GM21619 (cell line): ENCODE results near the gene MAPK7.
A peak's percentile ranks its signal among the peaks of the same experiment; 100 is the strongest.

Experiments
- ATAC-seq: cut with Tn5 transposase; IDR thresholded peaks from one replicate; pipeline ENCODE4 v1.9.1; 2021; ENCODE audit not compliant: unreplicated experiment

The MAPK7 gene

GRCh38 chr17:19362277-19363113 is 15.8 kb upstream of the MAPK7 start, which contains the start of gene B9D1:
TSS of gene B9D1 (minus strand) at chr17:19362723. CDS start at chr17:19362569, 154 bp downstream.
- ATAC-seq: peak; percentile 84

GRCh38 chr17:19363114-19363438 is 15.2 kb upstream of the MAPK7 start:
- ATAC-seq: no peak

GRCh38 chr17:19363460-19364035 is 14.8 kb upstream of the MAPK7 start:
- ATAC-seq: no peak

DNA sequence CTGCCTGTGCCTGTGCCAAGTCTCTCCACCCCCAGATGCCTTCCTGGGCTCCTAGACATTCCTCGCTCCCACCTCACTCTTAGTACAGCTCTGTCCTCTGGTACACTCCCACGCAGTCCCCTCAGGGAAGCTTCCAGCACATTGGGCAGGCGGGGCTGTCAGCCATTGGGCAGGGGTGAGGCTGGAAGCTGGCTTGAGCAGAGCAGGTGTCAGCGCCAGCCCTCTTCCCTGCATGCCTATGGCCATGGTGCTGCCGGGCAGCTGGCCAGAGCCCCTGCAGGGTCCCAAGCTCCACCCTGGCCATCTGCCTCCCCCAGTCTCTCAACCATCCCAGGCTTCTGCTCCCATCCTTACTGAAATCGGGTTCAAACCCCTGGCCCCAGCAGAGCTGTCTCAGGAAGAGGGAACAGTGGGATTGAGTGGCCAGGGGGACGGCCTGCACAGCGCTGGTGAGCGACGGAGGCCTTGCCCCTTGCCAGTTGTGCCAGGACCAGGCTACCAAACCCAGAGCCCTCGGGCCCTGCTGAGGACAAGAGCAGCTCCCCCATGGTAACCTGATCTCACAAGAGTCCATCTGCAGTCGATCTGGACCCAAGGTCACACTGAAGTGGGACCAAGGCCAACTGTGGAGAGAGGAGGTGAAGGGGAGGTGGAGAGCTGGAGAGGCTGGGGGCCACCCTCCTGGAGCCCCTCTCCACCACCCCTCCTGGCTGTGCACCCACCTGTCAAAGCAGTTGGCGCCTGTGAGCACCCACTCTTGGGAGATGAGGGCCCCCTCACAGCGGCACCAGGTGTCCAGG is 13.4 kb upstream of the MAPK7 start:
- no peak for ATAC-seq

DNA sequence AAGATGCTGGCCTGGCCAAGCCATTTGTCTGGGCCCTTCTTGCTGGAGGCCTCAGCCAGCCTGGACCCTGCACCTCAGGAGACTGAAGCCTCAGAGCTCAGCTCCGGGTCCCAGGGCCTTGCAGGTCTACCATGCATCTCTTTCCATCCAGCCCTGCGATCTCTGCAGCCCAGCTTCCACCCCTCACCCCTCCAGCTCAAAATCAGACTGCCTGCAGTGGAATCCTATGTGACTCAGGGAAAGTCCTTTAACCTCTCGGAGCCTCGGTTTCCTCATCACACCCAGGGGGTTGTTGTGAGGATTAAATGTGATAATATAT is 12.8 kb upstream of the MAPK7 start:
- no peak for ATAC-seq

GRCh38 chr17:19365833-19366636 is 12.3 kb upstream of the MAPK7 start:
- no peak for ATAC-seq

DNA sequence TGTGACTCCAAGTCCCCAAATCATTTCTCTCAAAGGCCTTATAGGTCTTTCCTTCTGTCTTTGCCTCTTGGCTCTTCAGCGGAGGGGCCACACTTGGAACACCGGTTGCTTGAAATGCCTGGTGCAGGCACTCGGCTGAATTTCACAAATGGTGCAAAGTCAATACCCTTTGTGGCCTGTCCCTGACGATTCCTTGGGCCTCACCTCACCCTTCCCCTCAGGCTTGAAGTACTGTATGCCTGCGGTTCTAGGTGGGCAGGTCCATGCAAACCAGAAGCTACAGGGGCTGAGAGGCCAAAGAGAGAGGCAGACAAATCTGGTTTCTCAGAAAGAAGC is 11.7 kb upstream of the MAPK7 start:
- ATAC-seq: no peak

DNA sequence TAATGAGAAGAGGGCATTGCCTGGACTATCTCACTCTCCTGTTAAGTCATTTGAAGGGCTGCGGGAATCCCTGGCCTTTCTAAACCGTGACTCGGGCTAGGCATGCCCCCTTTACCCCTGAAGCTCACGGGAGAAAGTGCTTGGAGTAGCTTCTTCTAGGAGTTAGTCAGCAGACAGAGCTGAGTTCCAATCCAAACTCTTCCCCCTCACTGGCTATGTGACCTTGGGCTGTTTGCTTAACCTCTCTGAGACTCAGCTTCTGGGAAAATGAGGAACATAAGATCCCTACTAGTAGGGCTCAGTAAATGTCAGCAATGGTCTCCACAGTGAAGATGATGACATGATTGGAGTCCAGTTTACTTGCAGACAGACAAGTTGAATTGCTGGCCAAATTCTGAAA is 10.1 kb upstream of the MAPK7 start:
- ATAC-seq: no peak

DNA sequence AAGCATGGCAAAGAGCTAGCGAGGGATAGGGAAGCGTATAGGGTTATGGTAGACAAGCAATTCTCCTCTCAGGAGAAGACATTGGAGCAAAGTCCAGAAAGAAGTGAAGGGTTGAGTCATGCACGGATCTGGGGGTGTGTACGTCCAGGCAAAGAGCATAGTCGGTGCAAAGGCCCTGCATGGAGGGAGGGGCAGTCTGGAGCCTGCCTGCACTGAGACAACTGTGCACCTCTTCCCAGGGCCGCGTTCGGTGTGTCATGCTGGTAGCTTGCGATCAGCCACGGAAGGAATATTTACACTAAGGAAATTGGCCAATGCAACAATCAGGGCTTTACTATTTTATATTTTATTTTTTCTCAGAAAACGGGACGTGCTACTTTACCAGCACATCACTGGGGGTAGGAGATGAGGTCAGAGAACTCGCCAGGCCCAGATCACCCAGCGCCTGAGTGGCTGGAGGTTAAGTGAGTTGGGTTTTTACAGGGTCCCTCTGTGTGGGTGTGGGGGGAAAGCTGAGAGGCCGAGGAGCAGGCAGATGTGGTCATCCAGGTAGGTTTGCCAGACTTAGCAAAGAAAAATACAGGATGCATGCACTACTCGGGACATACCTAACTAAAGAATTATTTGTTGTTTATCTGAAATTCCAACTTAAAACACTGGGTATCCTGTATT is 9.1 kb upstream of the MAPK7 start:
- ATAC-seq: no peak

GRCh38 chr17:19369846-19370492 is 8.3 kb upstream of the MAPK7 start:
- no peak for ATAC-seq

DNA sequence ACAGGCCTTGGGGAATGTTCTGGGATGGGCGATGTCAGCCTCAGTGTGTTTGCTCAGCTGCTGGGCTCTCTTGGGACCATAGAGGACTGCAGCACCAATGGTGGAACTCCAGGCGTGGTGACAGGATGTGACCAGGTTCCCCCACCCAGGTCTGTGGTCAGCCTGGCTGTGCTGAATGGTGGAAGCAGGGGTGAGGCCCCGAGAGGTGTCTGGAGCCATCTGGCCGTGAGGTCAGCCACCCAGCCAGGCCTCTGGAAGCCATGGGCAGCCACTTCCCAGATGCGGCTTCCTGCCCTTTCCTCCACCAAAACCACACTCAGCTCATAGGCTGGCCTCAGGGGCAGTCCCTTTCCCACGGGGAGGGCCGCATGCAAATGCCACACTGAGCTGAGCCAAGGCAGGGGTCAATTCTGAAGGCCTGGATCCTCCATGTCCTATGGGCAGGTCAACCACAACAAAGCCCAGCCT is 7.8 kb upstream of the MAPK7 start:
- ATAC-seq: peak; percentile 73

- ATAC-seq: no peak
Observed at GRCh38 chr17:19371259-19372010, 6.9 kb upstream of the MAPK7 start.

DNA sequence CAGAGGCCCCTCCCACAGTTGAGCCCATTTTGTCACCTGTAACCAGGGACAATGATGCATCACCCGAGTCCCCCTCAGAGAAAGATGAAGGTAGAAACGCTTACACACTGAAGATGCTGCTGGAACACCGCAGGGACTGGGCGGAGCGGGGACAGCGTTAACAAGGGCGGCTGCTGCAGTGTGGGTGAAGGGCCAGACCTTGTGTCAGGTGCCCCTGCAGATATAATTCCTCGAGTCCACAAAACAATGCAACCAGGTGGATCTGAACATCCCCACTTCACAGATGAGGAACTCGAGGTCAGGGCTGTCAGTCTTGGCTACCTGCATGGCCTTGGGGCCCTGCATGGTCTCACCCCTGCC is 6.3 kb upstream of the MAPK7 start:
- no peak for ATAC-seq

DNA sequence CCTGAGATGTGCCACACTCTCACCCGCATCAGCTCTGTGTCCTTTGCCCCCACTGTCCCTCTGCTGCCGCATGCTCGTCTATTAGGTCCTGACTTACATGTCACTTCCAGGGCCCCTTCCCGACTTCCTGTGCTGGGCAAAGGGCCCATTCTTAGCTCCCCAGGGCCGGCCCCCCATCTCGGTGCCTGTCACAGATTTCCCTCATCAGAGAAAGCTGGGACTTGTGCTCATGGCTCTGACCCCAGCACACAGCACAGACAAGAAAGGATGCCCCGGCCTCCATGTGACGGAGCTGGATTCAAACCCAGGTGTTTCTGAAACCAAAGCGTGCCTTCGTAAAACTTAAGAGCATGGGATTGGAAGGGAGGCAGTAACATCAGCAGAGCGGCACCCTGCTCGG is 5.9 kb upstream of the MAPK7 start:
- ATAC-seq: no peak

DNA sequence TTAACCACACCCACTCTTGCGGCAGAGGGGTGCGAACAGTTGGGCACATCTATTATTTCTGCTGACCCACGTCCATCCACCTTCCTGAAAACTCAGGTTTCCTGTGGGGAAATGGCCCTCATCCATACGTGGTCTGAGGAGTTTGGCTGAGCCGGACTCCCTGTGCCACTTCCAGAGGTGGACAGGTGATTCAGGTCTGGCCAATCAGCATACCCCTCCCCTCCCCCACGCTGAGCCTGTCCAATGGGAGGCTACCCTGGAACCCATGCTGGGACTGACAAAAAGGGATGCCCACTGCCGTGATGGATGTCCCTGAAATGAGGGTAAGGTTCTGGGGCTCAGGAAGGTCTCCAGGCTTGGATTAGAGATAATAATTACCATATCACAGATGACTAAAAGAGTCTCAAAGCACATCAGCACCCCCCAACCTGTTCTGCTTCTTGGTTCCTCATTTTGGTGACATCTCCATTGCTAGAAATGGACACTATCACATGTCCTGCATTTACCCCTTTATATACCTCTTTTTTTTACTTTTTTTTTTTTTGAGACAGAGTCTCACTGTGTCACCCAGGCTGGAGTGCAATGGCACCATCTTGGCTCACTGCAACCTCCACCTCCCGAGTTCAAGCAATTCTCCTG is 5.3 kb upstream of the MAPK7 start:
- no peak for ATAC-seq

GRCh38 chr17:19374136-19374535 is 4.2 kb upstream of the MAPK7 start:
- ATAC-seq: no peak

GRCh38 chr17:19375732-19376131 is 2.6 kb upstream of the MAPK7 start:
- ATAC-seq: no peak

DNA sequence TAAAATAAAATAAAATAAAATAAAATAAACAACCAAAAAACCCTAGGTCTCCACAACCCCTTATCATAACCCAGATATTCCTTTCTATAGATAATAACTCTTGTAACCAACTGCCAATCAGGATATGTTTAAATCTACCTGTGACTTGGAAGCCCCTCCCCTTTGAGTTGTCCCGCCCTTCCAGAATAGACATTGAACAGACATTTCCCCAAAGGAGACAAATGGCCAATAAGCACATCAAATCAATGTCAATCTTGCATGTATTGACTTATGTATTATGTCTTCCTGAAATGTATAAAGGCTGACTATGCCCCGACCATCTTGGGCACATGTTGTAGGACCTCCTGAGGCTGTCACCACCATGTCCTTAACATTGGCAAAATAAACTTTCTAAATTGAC is 1.5 kb upstream of the MAPK7 start:
- no peak for ATAC-seq
